GM12874 (cell line): ENCODE results near the gene EHD4.

Source experiments
- CTCF ChIP-seq: IDR thresholded peaks from 2 replicates; pipeline ENCODE4 v1.5.1; 2011; ENCODE audit warnings: low read depth, mild to moderate bottlenecking, control low read depth, low read length, moderate library complexity; ENCODE audit not compliant: insufficient read depth

The EHD4 gene

GRCh38 chr15:41961595-41962202 is 10.7 kb downstream of the EHD4 start:
- no peak for TF ChIP-seq CTCF

- TF ChIP-seq CTCF: no peak
Measured at GRCh38 chr15:41961001-41961518, 11.3 kb downstream of the EHD4 start.

GRCh38 chr15:41958002-41958420 is 14.3 kb downstream of the EHD4 start:
- no peak for TF ChIP-seq CTCF

DNA sequence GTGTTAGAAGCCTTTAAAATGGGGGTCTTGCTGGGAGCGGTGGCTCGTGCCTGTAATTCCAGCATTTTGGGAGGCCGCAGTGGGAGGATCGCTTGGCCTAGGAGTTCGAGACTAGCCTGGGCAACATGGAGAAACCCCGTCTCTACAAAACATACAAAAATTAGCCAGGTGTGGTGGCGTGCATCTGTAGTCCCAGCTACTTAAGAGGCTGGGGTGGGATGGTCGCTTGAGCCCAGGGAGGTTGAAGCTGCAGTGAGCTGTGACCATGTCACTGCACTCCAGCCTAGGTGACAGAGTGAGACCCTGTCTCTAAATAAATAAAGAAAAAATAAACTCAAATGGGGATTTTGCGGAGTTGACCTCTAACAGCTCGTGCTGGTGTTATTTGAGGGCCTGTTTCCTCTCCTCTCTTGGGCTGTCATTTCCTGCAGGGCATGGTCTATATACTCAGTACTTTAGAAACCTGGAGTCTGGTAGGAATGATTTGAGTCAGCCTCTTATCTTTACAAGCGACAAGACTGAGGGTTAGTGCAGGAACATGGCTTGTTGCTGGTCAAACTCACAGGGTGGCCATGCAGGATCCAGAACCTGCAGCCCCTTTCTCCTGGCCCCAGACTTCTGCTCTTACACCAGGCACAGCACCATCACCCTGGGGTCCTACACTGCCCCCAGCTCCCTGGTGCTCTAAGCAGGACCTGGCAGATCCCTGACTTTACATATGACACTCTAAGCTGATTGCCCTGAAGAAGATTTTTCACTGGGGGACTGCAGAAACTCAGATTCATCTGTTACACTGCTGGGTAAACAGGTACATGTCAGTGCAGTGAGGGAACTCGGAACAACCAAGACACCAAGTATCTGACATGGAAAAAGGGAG is 15.1 kb downstream of the EHD4 start:
- no peak for TF ChIP-seq CTCF

DNA sequence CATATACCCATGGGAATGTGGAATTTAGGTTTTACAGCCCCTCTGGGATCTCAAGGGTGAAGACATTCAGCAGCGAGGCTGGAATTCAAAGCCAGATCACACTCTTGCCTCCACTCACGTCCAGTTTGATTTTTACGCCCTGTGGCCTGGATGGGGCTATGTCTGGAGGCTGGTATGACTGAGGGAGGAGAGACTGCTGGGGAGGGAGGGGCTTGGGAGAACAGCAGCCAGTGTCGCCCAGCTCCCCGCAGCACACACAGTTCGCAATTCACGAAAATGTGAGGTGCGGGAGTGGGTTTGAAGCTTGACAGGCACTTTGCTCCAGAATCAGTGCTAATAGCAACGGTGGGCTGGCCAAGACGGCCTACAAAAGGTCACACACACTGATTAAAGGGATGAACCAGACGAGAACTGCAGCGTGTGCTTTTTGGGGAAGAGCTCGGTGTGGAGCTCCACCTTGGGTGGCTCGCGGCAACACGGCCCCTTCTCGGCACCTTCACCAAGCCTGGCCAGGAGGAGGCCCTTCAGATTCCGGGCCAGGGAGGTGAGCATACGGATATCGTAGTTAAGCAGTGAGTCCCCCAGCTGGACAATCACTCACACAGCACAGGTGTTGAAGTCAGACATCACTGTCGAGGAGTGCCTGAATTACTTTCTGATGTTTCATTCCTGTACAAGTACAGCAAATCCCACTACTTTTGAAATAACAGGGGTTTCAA is 16.4 kb downstream of the EHD4 start:
- no peak for TF ChIP-seq CTCF

DNA sequence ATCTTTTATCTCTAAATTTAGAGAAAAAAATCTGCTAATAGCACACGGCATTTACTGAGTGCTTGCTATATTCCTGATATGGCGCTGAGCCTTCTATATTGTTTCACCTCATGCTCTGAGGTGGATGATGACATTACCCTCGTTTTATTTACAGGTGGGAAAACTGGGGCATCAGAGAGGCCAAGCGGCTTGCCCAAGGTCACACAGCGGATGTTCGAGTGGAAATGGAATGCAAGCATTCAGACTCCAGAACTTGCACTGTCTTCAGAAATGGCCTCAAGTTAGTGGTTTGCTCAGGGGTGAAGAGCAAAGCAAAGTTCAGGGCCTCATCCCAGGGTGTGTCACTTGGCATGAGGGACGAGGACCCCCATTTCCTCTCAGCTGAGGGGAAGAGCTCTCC is 17.3 kb downstream of the EHD4 start:
- no peak for TF ChIP-seq CTCF

DNA sequence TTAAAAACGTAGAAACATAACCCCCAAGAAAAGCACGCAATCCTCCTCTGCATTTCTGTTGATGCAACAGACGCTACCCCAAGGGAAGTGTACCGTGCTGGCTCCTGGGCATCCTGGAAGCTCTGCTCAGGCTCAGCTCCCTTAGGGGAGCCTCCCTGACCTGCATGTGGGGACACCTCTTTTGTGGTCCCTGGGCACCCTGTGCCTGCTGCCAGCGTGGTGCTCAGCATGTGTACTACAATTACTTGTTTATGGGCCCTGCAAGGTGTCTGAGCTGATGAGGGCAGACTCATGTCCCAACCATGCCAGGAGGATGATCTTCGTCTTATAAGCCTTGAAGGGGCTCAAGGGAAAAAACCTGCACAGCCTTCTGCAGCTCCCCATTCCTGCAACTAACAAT is 18.3 kb downstream of the EHD4 start:
- no peak for TF ChIP-seq CTCF
